Activated naive CD4-positive, alpha-beta T cell treated with anti-CD3 and anti-CD28 coated beads, Interleukin-2, amount 50 U/mL, for 24 hours (primary cell): ENCODE results near the gene CUL5.
"Not testable (repeated sequence)": the region's sequence is repeated elsewhere in the genome, so short reads cannot be mapped to it uniquely, and the experiment has no call there.

Experiments used
- H3K27ac Mint-ChIP-seq: one replicate; pipeline ENCODE4 v1.8.0; 2021; ENCODE audit warnings: mild to moderate bottlenecking, mixed read lengths
- H3K27me3 Mint-ChIP-seq: one replicate; pipeline ENCODE4 v1.8.0; 2021; ENCODE audit warnings: mixed read lengths
- H3K36me3 Mint-ChIP-seq: one replicate; pipeline ENCODE4 v1.8.0; 2021; ENCODE audit warnings: mixed read lengths
- H3K4me1 Mint-ChIP-seq: one replicate; pipeline ENCODE4 v1.8.0; 2021; ENCODE audit warnings: mixed read lengths
- H3K4me3 Mint-ChIP-seq: one replicate; pipeline ENCODE4 v1.8.0; 2021; ENCODE audit warnings: mild to moderate bottlenecking, mixed read lengths
- H3K9me3 Mint-ChIP-seq: one replicate; pipeline ENCODE4 v1.8.0; 2021; ENCODE audit warnings: mixed read lengths

CUL5 gene

GRCh38 chr11:108121274-108122155 is 112.8 kb downstream of the CUL5 start, which contains the start of gene ACAT1:
Gene ACAT1 (plus strand): TSS chr11:108121567. CDS start chr11:108121607, 40 bp downstream.
- peaks cover 43% of the 10 kb centered on the region for H3K4me1 Mint-ChIP-seq
- H3K27me3 Mint-ChIP-seq = no peaks in the 10 kb centered on the region
- no peaks in the 10 kb centered on the region for H3K9me3 Mint-ChIP-seq
- H3K36me3 Mint-ChIP-seq = peaks cover 2% of the 10 kb centered on the region
- peak within 1 kb of the TSS; percentile 97 for H3K4me3 Mint-ChIP-seq
- peak within 1 kb of the TSS; percentile 81 for H3K27ac Mint-ChIP-seq

- peaks cover 45% of the 10 kb centered on the region for H3K4me1 Mint-ChIP-seq
- no peaks in the 10 kb centered on the region for H3K9me3 Mint-ChIP-seq
- no peaks in the 10 kb centered on the region for H3K27me3 Mint-ChIP-seq
- no peak overlapping the region for H3K27ac Mint-ChIP-seq
- H3K4me3 Mint-ChIP-seq = peak overlapping the region; percentile 97
- H3K36me3 Mint-ChIP-seq = peaks cover 2% of the 10 kb centered on the region
Observed at GRCh38 chr11:108122166-108122628, 113.5 kb downstream of the CUL5 start.

- H3K27me3 Mint-ChIP-seq = no peaks in the 10 kb centered on the region
- H3K27ac Mint-ChIP-seq = no peak overlapping the region
- H3K4me3 Mint-ChIP-seq = no peak overlapping the region
- no peaks in the 10 kb centered on the region for H3K9me3 Mint-ChIP-seq
- H3K36me3 Mint-ChIP-seq = peaks cover 5% of the 10 kb centered on the region
- peaks cover 48% of the 10 kb centered on the region for H3K4me1 Mint-ChIP-seq
Observed at GRCh38 chr11:108125096-108125495, 116.4 kb downstream of the CUL5 start.

GRCh38 chr11:108128772-108129171 is 120.1 kb downstream of the CUL5 start:
- Mint-ChIP-seq H3K4me3 (no peak overlapping the region), H3K4me1 (peaks cover 32% of the 10 kb centered on the region), H3K27me3 (no peaks in the 10 kb centered on the region), H3K36me3 (peaks cover 8% of the 10 kb centered on the region), H3K9me3 (no peaks in the 10 kb centered on the region), H3K27ac (no peak overlapping the region)

GRCh38 chr11:108131993-108132392 is 123.3 kb downstream of the CUL5 start:
- Mint-ChIP-seq H3K9me3 (no peaks in the 10 kb centered on the region), H3K4me1 (peaks cover 26% of the 10 kb centered on the region), H3K4me3 (no peak overlapping the region), H3K27me3 (no peaks in the 10 kb centered on the region), H3K36me3 (peaks cover 9% of the 10 kb centered on the region), H3K27ac (peak overlapping the region; percentile 32)

GRCh38 chr11:108132993-108133538 is 124.4 kb downstream of the CUL5 start:
- Mint-ChIP-seq H3K4me1 (peaks cover 32% of the 10 kb centered on the region), H3K36me3 (peaks cover 10% of the 10 kb centered on the region), H3K27ac (peak overlapping the region; percentile 41)

GRCh38 chr11:108135845-108136544 is 127.3 kb downstream of the CUL5 start:
- Mint-ChIP-seq H3K4me3 (no peak overlapping the region), H3K9me3 (no peaks in the 10 kb centered on the region), H3K27ac (peak overlapping the region; percentile 72), H3K27me3 (no peaks in the 10 kb centered on the region), H3K36me3 (peaks cover 18% of the 10 kb centered on the region), H3K4me1 (peaks cover 37% of the 10 kb centered on the region)

More at GRCh38 chr11:108132993-108133538, 124.4 kb downstream of the CUL5 start:
- H3K9me3 Mint-ChIP-seq, H3K27me3 Mint-ChIP-seq, H3K4me3 Mint-ChIP-seq: not testable (repeated sequence)

- peak overlapping the region; percentile 5 for H3K4me3 Mint-ChIP-seq
- peaks cover 22% of the 10 kb centered on the region for H3K36me3 Mint-ChIP-seq
- H3K9me3 Mint-ChIP-seq = no peaks in the 10 kb centered on the region
- H3K27ac Mint-ChIP-seq = peak overlapping the region; percentile 74
- H3K4me1 Mint-ChIP-seq = peaks cover 34% of the 10 kb centered on the region
- no peaks in the 10 kb centered on the region for H3K27me3 Mint-ChIP-seq
Observed at GRCh38 chr11:108137212-108137611, 128.5 kb downstream of the CUL5 start.

- H3K36me3 Mint-ChIP-seq = peaks cover 33% of the 10 kb centered on the region
- H3K27me3 Mint-ChIP-seq = no peaks in the 10 kb centered on the region
- no peak overlapping the region for H3K27ac Mint-ChIP-seq
- H3K4me3 Mint-ChIP-seq = no peak overlapping the region
- H3K4me1 Mint-ChIP-seq = peaks cover 25% of the 10 kb centered on the region
- H3K9me3 Mint-ChIP-seq = no peaks in the 10 kb centered on the region
Observed at GRCh38 chr11:108142304-108142703, 133.6 kb downstream of the CUL5 start.

- H3K4me1 Mint-ChIP-seq = peaks cover 21% of the 10 kb centered on the region
- peaks cover 40% of the 10 kb centered on the region for H3K36me3 Mint-ChIP-seq
- H3K4me3 Mint-ChIP-seq = no peak overlapping the region
- peak overlapping the region; percentile 93 for H3K27ac Mint-ChIP-seq
- H3K9me3 Mint-ChIP-seq = no peaks in the 10 kb centered on the region
- H3K27me3 Mint-ChIP-seq = no peaks in the 10 kb centered on the region
Observed at GRCh38 chr11:108144615-108145014, 135.9 kb downstream of the CUL5 start.

GRCh38 chr11:108147150-108147549 is 138.5 kb downstream of the CUL5 start:
- H3K27ac Mint-ChIP-seq = peak overlapping the region; percentile 36
- H3K4me1 Mint-ChIP-seq = peaks cover 18% of the 10 kb centered on the region
- no peaks in the 10 kb centered on the region for H3K27me3 Mint-ChIP-seq
- no peak overlapping the region for H3K4me3 Mint-ChIP-seq
- peaks cover 30% of the 10 kb centered on the region for H3K36me3 Mint-ChIP-seq
- H3K9me3 Mint-ChIP-seq = no peaks in the 10 kb centered on the region

- H3K9me3 Mint-ChIP-seq = no peaks in the 10 kb centered on the region
- H3K4me3 Mint-ChIP-seq = no peak overlapping the region
- no peaks in the 10 kb centered on the region for H3K27me3 Mint-ChIP-seq
- peaks cover 30% of the 10 kb centered on the region for H3K36me3 Mint-ChIP-seq
- peaks cover 18% of the 10 kb centered on the region for H3K4me1 Mint-ChIP-seq
- H3K27ac Mint-ChIP-seq = no peak overlapping the region
Observed at GRCh38 chr11:108148556-108148955, 139.9 kb downstream of the CUL5 start.

- Mint-ChIP-seq H3K9me3 (no peaks in the 10 kb centered on the region), H3K4me3 (no peak overlapping the region), H3K4me1 (peaks cover 13% of the 10 kb centered on the region), H3K36me3 (peaks cover 16% of the 10 kb centered on the region), H3K27me3 (no peaks in the 10 kb centered on the region), H3K27ac (no peak overlapping the region)
Observed at GRCh38 chr11:108154591-108154990, 145.9 kb downstream of the CUL5 start.
